PC-3 (cell line): ENCODE measurements around the gene GPC6.

ENCODE experiments used
- EZH2 ChIP-seq: fragments of 300-600 bp; sonication (generic); IDR thresholded peaks from one replicate; pipeline ENCODE4 v1.6.1; 2017; ENCODE audit warnings: antibody characterized with exemption, mild to moderate bottlenecking, low read length; ENCODE audit not compliant: unreplicated experiment
- TF ChIP-seq, protein P1 (sequence below): fragments of 300-600 bp; sonication (generic); conservative IDR thresholded peaks from 2 replicates; pipeline ENCODE4 v1.5.1; 2017; ENCODE audit warnings: antibody characterized with exemption, low read depth, mild to moderate bottlenecking, low read length

DNA sequence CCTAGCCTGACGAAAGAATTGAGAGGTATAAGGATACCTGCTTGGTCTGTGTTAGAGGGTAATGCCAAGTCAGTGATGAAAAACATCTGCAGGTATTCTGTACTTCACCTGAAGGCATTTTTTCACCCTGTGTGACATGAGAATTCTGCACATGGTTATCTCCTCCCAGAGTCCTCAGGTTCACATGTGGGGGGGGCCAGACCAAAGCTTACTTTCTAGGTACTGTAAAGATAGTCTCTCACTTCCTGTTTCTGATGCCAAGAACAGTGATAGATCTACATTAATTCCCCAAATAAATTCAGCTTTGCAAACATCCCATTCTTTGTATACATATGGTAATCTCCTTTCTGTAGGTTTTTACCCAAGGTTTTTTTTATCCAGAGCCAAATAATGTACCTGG lies 53.4 kb downstream of the GPC6 start:
- TF ChIP-seq, protein P1, sequence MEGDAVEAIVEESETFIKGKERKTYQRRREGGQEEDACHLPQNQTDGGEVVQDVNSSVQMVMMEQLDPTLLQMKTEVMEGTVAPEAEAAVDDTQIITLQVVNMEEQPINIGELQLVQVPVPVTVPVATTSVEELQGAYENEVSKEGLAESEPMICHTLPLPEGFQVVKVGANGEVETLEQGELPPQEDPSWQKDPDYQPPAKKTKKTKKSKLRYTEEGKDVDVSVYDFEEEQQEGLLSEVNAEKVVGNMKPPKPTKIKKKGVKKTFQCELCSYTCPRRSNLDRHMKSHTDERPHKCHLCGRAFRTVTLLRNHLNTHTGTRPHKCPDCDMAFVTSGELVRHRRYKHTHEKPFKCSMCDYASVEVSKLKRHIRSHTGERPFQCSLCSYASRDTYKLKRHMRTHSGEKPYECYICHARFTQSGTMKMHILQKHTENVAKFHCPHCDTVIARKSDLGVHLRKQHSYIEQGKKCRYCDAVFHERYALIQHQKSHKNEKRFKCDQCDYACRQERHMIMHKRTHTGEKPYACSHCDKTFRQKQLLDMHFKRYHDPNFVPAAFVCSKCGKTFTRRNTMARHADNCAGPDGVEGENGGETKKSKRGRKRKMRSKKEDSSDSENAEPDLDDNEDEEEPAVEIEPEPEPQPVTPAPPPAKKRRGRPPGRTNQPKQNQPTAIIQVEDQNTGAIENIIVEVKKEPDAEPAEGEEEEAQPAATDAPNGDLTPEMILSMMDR, result no peak
- TF ChIP-seq EZH2, result no peak
